Kidney (tissue), 14 donors: ENCODE results near the gene ROBO4. TPM values are rescaled to one million over a fixed set of nuclear protein-coding genes. Genes with fewer than 3 reads are reported as not detected.

Source experiments
- DNase-seq, 5 donors: peaks; one replicate each; pipeline ENCODE4 v3.0.0-alpha.2; 2013 to 2020
- FAIRE-seq: peaks from 2 replicates; lab custom pipeline; 2012; peaks lifted over from hg19 to GRCh38; lab: Jason Lieb, UNC
- H3K27ac ChIP-seq, 2 donors: one replicate each; pipeline ENCODE4 v1.7.0; 2013; ENCODE audit warnings: low read depth in 2 of 2, low read length in 2 of 2, inconsistent platforms in 1 of 2
- H3K27me3 ChIP-seq: one replicate; pipeline ENCODE4 v1.7.1; 2013; ENCODE audit warnings: low read length, inconsistent platforms; ENCODE audit not compliant: control insufficient read depth, insufficient read depth
- H3K36me3 ChIP-seq, 3 donors: one replicate each; pipeline versions ENCODE4 v1.7.0 to v1.7.1; 2013; ENCODE audit warnings: low read length in 3 of 3, control low read depth in 1 of 3, inconsistent platforms in 1 of 3; ENCODE audit not compliant: insufficient read depth in 3 of 3, control insufficient read depth in 2 of 3
- H3K4me1 ChIP-seq, 3 donors: one replicate each; pipeline versions ENCODE4 v1.7.0 to v1.7.1; 2013; ENCODE audit warnings: low read length in 3 of 3, inconsistent platforms in 1 of 3, low read depth in 1 of 3; ENCODE audit not compliant: control insufficient read depth in 2 of 3, insufficient read depth in 2 of 3
- H3K4me3 ChIP-seq, 3 donors: one replicate each; pipeline versions ENCODE4 v1.7.0 to v1.8.1; 2013; ENCODE audit warnings: low read length in 3 of 3, control low read depth in 1 of 3, inconsistent platforms in 1 of 3
- H3K9ac ChIP-seq, 3 donors: one replicate each; pipeline versions ENCODE4 v1.7.0 to v1.7.1; 2013; ENCODE audit warnings: low read length in 3 of 3, control low read depth in 1 of 3, inconsistent platforms in 1 of 3
- H3K9me3 ChIP-seq, 3 donors: one replicate each; pipeline versions ENCODE4 v1.7.0 to v1.7.1; 2013; ENCODE audit warnings: low read length in 3 of 3, control low read depth in 1 of 3, inconsistent platforms in 1 of 3; ENCODE audit not compliant: control insufficient read depth in 2 of 3, insufficient read depth in 1 of 3
- intact Hi-C: fragments of 100-400 bp; cut with DNase I; formaldehyde crosslinking; loops from one replicate; pipeline ENCODE4 v1.11.1; 2022
- polyA plus RNA-seq: library from polyadenylated mRNA; stranded (reverse); fragments of 350-450 nt; fragmentation: Illumina TruSeq; extraction: RNeasy Lipid Tissue Mini Kit (QIAGEN cat#74804); gene quantifications from one replicate; pipeline ENCODE4 v1.2.3, GENCODE V29; 2014; ENCODE audit warnings: low read depth, low replicate concordance; ENCODE audit not compliant: insufficient read depth
- total RNA-seq: library from RNA; stranded (reverse); fragmentation: NEBNext Ultra II Directional; extraction: Animal tissue kit (Norgen Biotek cat#: 25700); gene quantifications from one replicate; pipeline ENCODE4 v1.2.1, GENCODE V29; 2021
- TF ChIP-seq, protein P1 (sequence below): IDR thresholded peaks from 3 replicates; pipeline ENCODE4 v1.5.1; 2012; ENCODE audit warnings: mild to moderate bottlenecking, moderate library complexity, borderline replicate concordance; ENCODE audit not compliant: insufficient read depth; ENCODE audit errors: extremely low read depth
- donor health status: control.
- donor health status: control.
- donor health status: control.
- donor health status: control.
- donor health status: control.
- donor health status: DM: yes; HTN: yes; CAD: no.
- donor health status: Normal renal cell carcinoma (clear cell type).

The ROBO4 gene
- total and polyA plus RNA-seq, 2 donors from 2014 or later, result 12.8 to 29.5 TPM

GRCh38 chr11:124844664-124845079 lies 53.0 kb downstream of the ROBO4 start:
- H3K27ac ChIP-seq, result no peak overlapping the region
- intact Hi-C loops, result loop anchor here (10.0 kb wide), 1 partner anchor 200 kb away; no protein-coding TSS in a partner anchor

GRCh38 chr11:124843616-124843910 lies 54.1 kb downstream of the ROBO4 start:
- no peak overlapping the region for H3K9ac ChIP-seq
- FAIRE-seq (no peak), DNase-seq (no peak)
- peaks cover 68% of the 10 kb centered on the region for H3K27me3 ChIP-seq
- H3K27ac ChIP-seq, result no peak overlapping the region
- H3K9me3 ChIP-seq, result peaks cover 0 to 4% (median 0%) of the 10 kb centered on the region in 3 donors
- H3K4me1 ChIP-seq, result peaks cover 0 to 11% (median 4%) of the 10 kb centered on the region in 3 donors
- intact Hi-C loops, result loop anchor here (10.0 kb wide), 1 partner anchor 199 kb away; no protein-coding TSS in a partner anchor
- H3K36me3 ChIP-seq, result no peaks in the 10 kb centered on the region
- TF ChIP-seq, protein P1, sequence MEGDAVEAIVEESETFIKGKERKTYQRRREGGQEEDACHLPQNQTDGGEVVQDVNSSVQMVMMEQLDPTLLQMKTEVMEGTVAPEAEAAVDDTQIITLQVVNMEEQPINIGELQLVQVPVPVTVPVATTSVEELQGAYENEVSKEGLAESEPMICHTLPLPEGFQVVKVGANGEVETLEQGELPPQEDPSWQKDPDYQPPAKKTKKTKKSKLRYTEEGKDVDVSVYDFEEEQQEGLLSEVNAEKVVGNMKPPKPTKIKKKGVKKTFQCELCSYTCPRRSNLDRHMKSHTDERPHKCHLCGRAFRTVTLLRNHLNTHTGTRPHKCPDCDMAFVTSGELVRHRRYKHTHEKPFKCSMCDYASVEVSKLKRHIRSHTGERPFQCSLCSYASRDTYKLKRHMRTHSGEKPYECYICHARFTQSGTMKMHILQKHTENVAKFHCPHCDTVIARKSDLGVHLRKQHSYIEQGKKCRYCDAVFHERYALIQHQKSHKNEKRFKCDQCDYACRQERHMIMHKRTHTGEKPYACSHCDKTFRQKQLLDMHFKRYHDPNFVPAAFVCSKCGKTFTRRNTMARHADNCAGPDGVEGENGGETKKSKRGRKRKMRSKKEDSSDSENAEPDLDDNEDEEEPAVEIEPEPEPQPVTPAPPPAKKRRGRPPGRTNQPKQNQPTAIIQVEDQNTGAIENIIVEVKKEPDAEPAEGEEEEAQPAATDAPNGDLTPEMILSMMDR, result no peak
- no peak overlapping the region for H3K4me3 ChIP-seq

More at GRCh38 chr11:124844664-124845079, 53.0 kb downstream of the ROBO4 start:
- Histone ChIP-seq H3K9me3 (peaks cover 0 to 4% (median 0%) of the 10 kb centered on the region in 3 donors), H3K9ac (no peak overlapping the region), H3K27me3 (peaks cover 75% of the 10 kb centered on the region), H3K4me1 (peaks cover 0 to 5% (median 4%) of the 10 kb centered on the region in 3 donors), H3K4me3 (no peak overlapping the region), H3K36me3 (no peaks in the 10 kb centered on the region)
- no peak for DNase-seq
- TF ChIP-seq, protein P1, result no peak
- no peak for FAIRE-seq

DNA sequence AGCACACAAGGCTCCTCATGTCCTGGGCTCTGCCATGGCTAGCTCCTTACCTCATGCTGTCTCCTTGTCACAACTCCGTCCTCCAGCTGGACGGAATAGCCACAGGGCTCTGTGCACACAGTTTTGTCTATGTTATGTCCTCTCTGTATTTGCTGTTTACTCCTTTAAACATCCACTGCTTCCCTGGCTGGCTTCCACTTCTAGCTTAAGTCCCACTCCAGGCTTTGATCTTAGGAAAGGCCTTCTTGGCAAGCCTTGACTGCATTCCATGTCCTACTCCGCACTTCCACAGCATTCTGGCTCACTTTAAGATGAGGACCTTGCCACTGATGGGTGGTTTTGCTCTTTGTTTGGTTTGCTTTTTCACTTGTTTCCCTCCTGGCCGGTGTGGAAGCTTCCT lies 55.4 kb downstream of the ROBO4 start:
- no peak overlapping the region for H3K9ac ChIP-seq
- no peak overlapping the region for H3K4me3 ChIP-seq
- no peaks in the 10 kb centered on the region for H3K36me3 ChIP-seq
- TF ChIP-seq, protein P1, result no peak
- H3K9me3 ChIP-seq, result peaks cover 0 to 4% (median 0%) of the 10 kb centered on the region in 3 donors
- DNase-seq, result peak in 2 of 5 donors; percentile 24 to 53
- peaks cover 0 to 11% (median 4%) of the 10 kb centered on the region in 3 donors for H3K4me1 ChIP-seq
- FAIRE-seq, result no peak
- H3K27me3 ChIP-seq, result peaks cover 60% of the 10 kb centered on the region
- intact Hi-C loops, result loop anchor here (10.0 kb wide), 1 partner anchor 198 kb away; no protein-coding TSS in a partner anchor
- no peak overlapping the region for H3K27ac ChIP-seq
